ENCODE data around the gene CORT. TPM values are rescaled to one million over a fixed set of nuclear protein-coding genes. Genes with fewer than 3 reads are reported as not detected.
"Not testable (repeated sequence)": the region's sequence is repeated elsewhere in the genome, so short reads cannot be mapped to it uniquely, and the experiment has no call there.

The CORT gene
- total RNA-seq, 2 experiments from 2014 or later: 0.66 TPM; not detected in 1

- peak; percentile 98 for DNase-seq (ENCODE audit: low spot score)
- no peak for TF ChIP-seq EZH2phosphoT487 (IDR thresholded peaks at IDR 0.05; ENCODE audit: borderline replicate concordance, low read depth, low read length)
- TF ChIP-seq, protein P1, sequence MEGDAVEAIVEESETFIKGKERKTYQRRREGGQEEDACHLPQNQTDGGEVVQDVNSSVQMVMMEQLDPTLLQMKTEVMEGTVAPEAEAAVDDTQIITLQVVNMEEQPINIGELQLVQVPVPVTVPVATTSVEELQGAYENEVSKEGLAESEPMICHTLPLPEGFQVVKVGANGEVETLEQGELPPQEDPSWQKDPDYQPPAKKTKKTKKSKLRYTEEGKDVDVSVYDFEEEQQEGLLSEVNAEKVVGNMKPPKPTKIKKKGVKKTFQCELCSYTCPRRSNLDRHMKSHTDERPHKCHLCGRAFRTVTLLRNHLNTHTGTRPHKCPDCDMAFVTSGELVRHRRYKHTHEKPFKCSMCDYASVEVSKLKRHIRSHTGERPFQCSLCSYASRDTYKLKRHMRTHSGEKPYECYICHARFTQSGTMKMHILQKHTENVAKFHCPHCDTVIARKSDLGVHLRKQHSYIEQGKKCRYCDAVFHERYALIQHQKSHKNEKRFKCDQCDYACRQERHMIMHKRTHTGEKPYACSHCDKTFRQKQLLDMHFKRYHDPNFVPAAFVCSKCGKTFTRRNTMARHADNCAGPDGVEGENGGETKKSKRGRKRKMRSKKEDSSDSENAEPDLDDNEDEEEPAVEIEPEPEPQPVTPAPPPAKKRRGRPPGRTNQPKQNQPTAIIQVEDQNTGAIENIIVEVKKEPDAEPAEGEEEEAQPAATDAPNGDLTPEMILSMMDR (conservative IDR thresholded peaks at IDR 0.05; ENCODE audit: low read length): 0 out of 2 replicates have a peak, but pooled peaks have one; percentile 13
- H3K4me2 ChIP-seq (ENCODE audit: low read length): peak within 1 kb of the TSS; percentile 91
- ChIA-PET CTCF (ENCODE audit: unreplicated experiment) (interaction anchor here (0.6 kb wide), 1 partner anchor 16 kb away, joined by 4 read pairs; no protein-coding TSS in a partner anchor), POLR2A (interaction anchor here (1.0 kb wide), 1 partner anchor 38 kb away, joined by 4 read pairs; no protein-coding TSS in a partner anchor)
- H3K9me2 ChIP-seq (ENCODE audit: insufficient read depth, low read length): no peaks in the 10 kb centered on the region
- peaks cover 4% of the 10 kb centered on the region; the same call in 1 of the 2 replicates for H4K20me1 ChIP-seq (ENCODE audit: insufficient read depth, low read length)
- peak within 1 kb of the TSS; percentile 85 for H3K4me3 ChIP-seq (ENCODE audit: low read depth, low read length, poor library complexity, severe bottlenecking)
- peaks cover 32% of the 10 kb centered on the region for H3K4me1 ChIP-seq (ENCODE audit: insufficient read depth, low read length, poor library complexity, severe bottlenecking)
- peak within 1 kb of the TSS; percentile 88 for H2AFZ ChIP-seq (ENCODE audit: low read length)
- H3K27ac ChIP-seq (ENCODE audit: low read depth, low read length, poor library complexity, severe bottlenecking): peak within 1 kb of the TSS; percentile 96
- intact Hi-C loops (cut with micrococcal nuclease; ENCODE audit: unreplicated experiment): loop anchor here (1.0 to 10.0 kb wide), 3 partner anchors 42 to 438 kb away; partner anchors contain the start of genes CENPS, PGD and UBE4B
- H3K9me3 ChIP-seq (ENCODE audit: low read length): no peaks in the 10 kb centered on the region
- peaks cover 29% of the 10 kb centered on the region for H3K36me3 ChIP-seq (ENCODE audit: insufficient read depth, low read length)
- H3K79me2 ChIP-seq (ENCODE audit: insufficient read depth, low read depth, low read length): peaks cover 50% of the 10 kb centered on the region
- TSS peak; percentile 48 for BruUV-seq (replicated peaks)
Measured at GRCh38 chr1:10472220-10473144, 22.7 kb downstream of the CORT start, which contains the start of gene DFFA. DFFA (minus strand) TSS chr1:10472529; CDS start chr1:10472458, 71 bp downstream.

DNA sequence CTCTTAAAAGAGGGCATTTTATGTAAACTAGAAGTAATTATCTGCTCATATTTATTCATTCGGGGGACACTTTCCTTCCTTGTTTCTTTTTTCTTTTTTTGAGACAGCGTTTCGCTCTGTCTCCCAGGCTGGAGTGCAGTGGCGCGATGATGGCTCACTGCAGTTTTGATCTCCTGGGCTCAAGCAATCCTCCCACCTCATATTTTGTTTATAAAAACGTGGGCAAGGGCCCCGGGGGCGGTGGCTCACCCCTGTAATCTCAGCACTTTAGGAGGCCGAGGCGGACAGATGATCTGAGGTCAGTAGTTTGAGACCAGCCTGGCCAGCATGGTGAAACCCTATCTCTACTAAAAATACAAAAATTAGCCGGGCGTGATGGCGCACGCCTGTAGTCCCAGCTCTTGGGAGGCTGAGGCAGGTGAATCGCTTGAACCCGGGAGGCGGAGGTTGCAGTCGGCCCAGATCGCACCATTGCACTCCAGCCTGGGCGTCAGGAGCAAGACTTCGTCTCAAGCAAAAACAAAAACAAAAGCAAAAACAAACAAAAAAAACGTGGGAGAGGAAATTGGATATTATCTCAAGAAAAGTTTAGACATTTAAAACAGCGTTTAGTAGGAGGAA lies 23.4 kb downstream of the CORT start:
- Histone ChIP-seq H3K27ac (ENCODE audit: low read depth, low read length, poor library complexity, severe bottlenecking) (peak overlapping the region; percentile 96), H3K4me3 (ENCODE audit: low read depth, low read length, poor library complexity, severe bottlenecking) (peak overlapping the region; percentile 85), H3K9me2 (ENCODE audit: insufficient read depth, low read length) (no peaks in the 10 kb centered on the region), H3K4me2 (ENCODE audit: low read length) (peak overlapping the region; percentile 91), H2AFZ (ENCODE audit: low read length) (peak overlapping the region; percentile 88), H3K9me3 (ENCODE audit: low read length) (no peaks in the 10 kb centered on the region), H4K20me1 (ENCODE audit: insufficient read depth, low read length) (peaks cover 4% of the 10 kb centered on the region; the same call in 1 of the 2 replicates), H3K79me2 (ENCODE audit: insufficient read depth, low read depth, low read length) (peaks cover 58% of the 10 kb centered on the region), H3K4me1 (ENCODE audit: insufficient read depth, low read length, poor library complexity, severe bottlenecking) (peaks cover 32% of the 10 kb centered on the region), H3K36me3 (ENCODE audit: insufficient read depth, low read length) (peaks cover 22% of the 10 kb centered on the region)
- BruUV-seq (replicated peaks): no TSS peak
- CTCF ChIA-PET (ENCODE audit: unreplicated experiment): interaction anchor here (0.6 kb wide), 1 partner anchor 17 kb away, joined by 4 read pairs; no protein-coding TSS in a partner anchor
- POLR2A ChIA-PET: interaction anchor here (1.0 kb wide), 1 partner anchor 39 kb away, joined by 4 read pairs; no protein-coding TSS in a partner anchor
- intact Hi-C loops (cut with micrococcal nuclease; ENCODE audit: unreplicated experiment): loop anchor here (2.0 to 10.0 kb wide), 2 partner anchors 74 to 438 kb away; partner anchors contain the start of genes PGD and UBE4B
- no peak for TF ChIP-seq EZH2phosphoT487 (IDR thresholded peaks at IDR 0.05; ENCODE audit: borderline replicate concordance, low read depth, low read length)
- TF ChIP-seq, protein P1 (conservative IDR thresholded peaks at IDR 0.05; ENCODE audit: low read length): no peak
- peak; percentile 40 for DNase-seq (ENCODE audit: low spot score)

DNA sequence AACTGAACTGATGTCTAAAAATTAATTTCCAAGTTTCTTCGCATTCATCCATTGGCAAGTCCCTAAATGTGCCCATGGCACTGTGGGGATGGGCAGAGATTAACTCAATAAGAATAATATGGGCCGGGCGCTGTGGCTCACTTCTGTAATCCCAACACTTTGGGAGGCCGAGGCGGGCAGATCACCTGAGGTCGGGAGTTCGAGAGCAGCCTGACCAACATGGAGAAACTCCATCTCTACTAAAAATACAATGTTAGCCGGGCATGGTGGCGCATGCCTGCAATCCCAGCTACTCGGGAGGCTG lies 24.4 kb downstream of the CORT start:
- Histone ChIP-seq H3K4me1 (ENCODE audit: insufficient read depth, low read length, poor library complexity, severe bottlenecking) (peaks cover 32% of the 10 kb centered on the region), H3K4me2 (ENCODE audit: low read length) (peak overlapping the region; percentile 91), H3K27ac (ENCODE audit: low read depth, low read length, poor library complexity, severe bottlenecking) (peak overlapping the region; percentile 96), H3K79me2 (ENCODE audit: insufficient read depth, low read depth, low read length) (peaks cover 58% of the 10 kb centered on the region), H2AFZ (ENCODE audit: low read length) (peak overlapping the region; percentile 22; the same call in 1 of the 2 replicates), H3K36me3 (ENCODE audit: insufficient read depth, low read length) (peaks cover 12% of the 10 kb centered on the region; the same call in 1 of the 2 replicates), H3K4me3 (ENCODE audit: low read depth, low read length, poor library complexity, severe bottlenecking) (peak overlapping the region; percentile 85)
- H3K9me2 ChIP-seq (ENCODE audit: insufficient read depth, low read length); DNase-seq (ENCODE audit: low spot score); H4K20me1 ChIP-seq (ENCODE audit: insufficient read depth, low read length); H3K9me3 ChIP-seq (ENCODE audit: low read length); CTCF ChIA-PET (ENCODE audit: unreplicated experiment); BruUV-seq (replicated peaks): not testable (repeated sequence)
- POLR2A ChIA-PET: interaction anchor here (0.6 kb wide), 1 partner anchor 87 kb away, joined by 5 read pairs; no protein-coding TSS in a partner anchor
- intact Hi-C loops (cut with micrococcal nuclease; ENCODE audit: unreplicated experiment): loop anchor here (10.0 kb wide), 1 partner anchor 439 kb away; the partner anchor contains the start of gene UBE4B

Data from OCI-LY7 (cell line).